Endothelial cell of umbilical vein (primary cell): ENCODE data around the gene DEPDC1B. TPM values are rescaled to one million over a fixed set of nuclear protein-coding genes. Genes with fewer than 3 reads are reported as not detected.

Source experiments
- BruUV-seq: library from RNA; stranded (reverse); fragments of 400-500 nt; replicated peaks from 2 replicates; lab custom pipeline; 2021; lab: Mats Ljungman, UMichigan
- CTCF ChIA-PET: fragments of 300-600, 350-600 bp; sonication (Branson Sonifier 250); formaldehyde crosslinking; loops from one replicate; lab custom pipeline; 2021; ENCODE audit warnings: antibody characterized with exemption, inconsistent platforms; lab: Charles Lee
- POLR2A ChIA-PET: fragments of 300-600, 350-600 bp; sonication (Branson Sonifier 250); formaldehyde crosslinking; loops from one replicate; lab custom pipeline; 2021; ENCODE audit warnings: antibody characterized with exemption, inconsistent platforms; lab: Charles Lee
- DNase-seq: peaks from one replicate; pipeline ENCODE4 v3.0.0-alpha.2; 2011; ENCODE audit warnings: low read depth, low spot score
- FAIRE-seq: peaks from 2 replicates; lab custom pipeline; 2011; peaks lifted over from hg19 to GRCh38; lab: Jason Lieb, UNC
- H2AFZ ChIP-seq: 2 replicates; pipeline ENCODE4 v1.6.0; 2012; ENCODE audit warnings: low read depth, low read length, control low read depth, inconsistent platforms
- H3K27ac ChIP-seq: 2 replicates; pipeline ENCODE4 v1.5.1; 2011; ENCODE audit warnings: low read depth, mild to moderate bottlenecking, control low read depth, low read length, moderate library complexity; ENCODE audit not compliant: insufficient read depth
- H3K27me3 ChIP-seq, 2 experiments: 2 replicates each; pipeline versions ENCODE4 v1.6.0 to v1.6.1; 2011; ENCODE audit warnings: low read length in 2 of 2, mixed read lengths in 1 of 2; ENCODE audit not compliant: control insufficient read depth in 2 of 2, insufficient read depth in 2 of 2
- H3K36me3 ChIP-seq, 2 experiments: 2 replicates in 1 of 2; 3 replicates in 1 of 2; pipeline ENCODE4 v1.5.1; 2011; ENCODE audit warnings: low read length in 2 of 2, mild to moderate bottlenecking in 1 of 2, moderate library complexity in 1 of 2; ENCODE audit not compliant: control insufficient read depth in 2 of 2, insufficient read depth in 2 of 2; ENCODE audit errors: extremely low read depth in 1 of 2
- H3K4me1 ChIP-seq: 3 replicates; pipeline ENCODE4 v1.5.1; 2011; ENCODE audit warnings: mild to moderate bottlenecking, low read length; ENCODE audit not compliant: control insufficient read depth, insufficient read depth; ENCODE audit errors: extremely low read depth
- H3K4me2 ChIP-seq: 2 replicates; pipeline ENCODE4 v1.6.1; 2011; ENCODE audit warnings: low read length, control low read depth, mixed read lengths; ENCODE audit not compliant: insufficient read depth
- H3K4me3 ChIP-seq, 3 experiments: fragments of 200-600 bp in 1 of 3; sonication (generic), shearing (Covaris generic) in 1 of 3; replicated peaks in 1 of 3; 2 replicates each; pipeline ENCODE4 v1.5.1; 2011 to 2016; ENCODE audit warnings: control low read depth in 3 of 3, low read length in 3 of 3, mild to moderate bottlenecking in 2 of 3, inconsistent platforms in 1 of 3, low read depth in 1 of 3, moderate library complexity in 1 of 3; ENCODE audit not compliant: insufficient read depth in 1 of 3
- H3K79me2 ChIP-seq: 2 replicates; pipeline ENCODE4 v1.6.0; 2012; ENCODE audit warnings: low read length, inconsistent platforms; ENCODE audit not compliant: control insufficient read depth, insufficient read depth
- H3K9ac ChIP-seq: replicated peaks from 2 replicates; pipeline ENCODE3; 2011; ENCODE audit warnings: low read length, control low read depth; ENCODE audit not compliant: insufficient read depth; ENCODE audit errors: extremely low read depth
- H3K9me1 ChIP-seq: replicated peaks from 3 replicates; pipeline ENCODE4 v1.6.0; 2011; ENCODE audit warnings: mild to moderate bottlenecking, low read length; ENCODE audit not compliant: control insufficient read depth, insufficient read depth; ENCODE audit errors: extremely low read depth
- H3K9me3 ChIP-seq: replicated peaks from 2 replicates; pipeline ENCODE4 v1.5.1; 2012; ENCODE audit warnings: low read length, inconsistent platforms; ENCODE audit not compliant: control insufficient read depth, insufficient read depth
- H4K20me1 ChIP-seq: replicated peaks from 2 replicates; pipeline ENCODE3; 2011; ENCODE audit warnings: mild to moderate bottlenecking, low read length; ENCODE audit not compliant: control insufficient read depth, insufficient read depth; ENCODE audit errors: extremely low read depth
- EZH2 ChIP-seq: IDR thresholded peaks from 2 replicates; pipeline ENCODE4 v1.6.1; 2012; ENCODE audit warnings: borderline replicate concordance, low read depth, mild to moderate bottlenecking, moderate library complexity, low read length, inconsistent platforms; ENCODE audit not compliant: severe bottlenecking
- FOS ChIP-seq: IDR thresholded peaks from 2 replicates; pipeline ENCODE4 v1.6.1; 2011; ENCODE audit warnings: mild to moderate bottlenecking, low read length, moderate library complexity, borderline replicate concordance; ENCODE audit not compliant: insufficient read depth
- GATA2 ChIP-seq: IDR thresholded peaks from 2 replicates; pipeline ENCODE4 v1.7.0; 2011; ENCODE audit warnings: low read depth, mild to moderate bottlenecking, moderate library complexity, mixed read lengths, low read length; ENCODE audit not compliant: insufficient read length, insufficient read depth
- JUN ChIP-seq: IDR thresholded peaks from 2 replicates; pipeline ENCODE4 v1.6.1; 2011; ENCODE audit warnings: borderline replicate concordance, low read depth; ENCODE audit not compliant: insufficient read length, insufficient read depth
- MYC ChIP-seq: IDR thresholded peaks from one replicate; pipeline ENCODE4 v1.6.1; 2011; ENCODE audit warnings: mild to moderate bottlenecking, low read depth, low read length
- POLR2A ChIP-seq: IDR thresholded peaks from 2 replicates; pipeline ENCODE4 v1.6.1; 2012; ENCODE audit warnings: low read depth, mild to moderate bottlenecking, control low read depth, low read length
- POLR2AphosphoS5 ChIP-seq: IDR thresholded peaks from 2 replicates; pipeline ENCODE4 v1.6.1; 2012; ENCODE audit warnings: low read depth, mild to moderate bottlenecking, control low read depth, low read length, moderate library complexity; ENCODE audit not compliant: insufficient read depth
- dilution Hi-C: fragments of 300-500 bp; cut with MboI; formaldehyde crosslinking; loops from one replicate; pipeline ENCODE4 v1.15.0; 2019; ENCODE audit warnings: low sequenced_read_pairs; ENCODE audit not compliant: extremely low pct_ligation_motif_present
- intact Hi-C: fragments of 100-400 bp; cut with micrococcal nuclease; formaldehyde crosslinking; loops from one replicate; pipeline ENCODE4 v1.10.0; 2022
- polyA plus RNA-seq, 4 experiments: library from polyadenylated mRNA; depleted of rRNA in 3 of 4; stranded (reverse) in 3 of 4; unstranded in 1 of 4; fragments of >200 nt; gene quantifications; 2 replicates each; pipeline versions ENCODE4 v1.2.1 to v1.2.3, GENCODE V29; 2011 to 2012; ENCODE audit warnings: missing spikeins in 1 of 4
- total RNA-seq: library from RNA; stranded (reverse); gene quantifications from 2 replicates; pipeline ENCODE4 v1.2.3, GENCODE V29; 2021
- TF ChIP-seq, protein P1 (sequence below): IDR thresholded peaks from 2 replicates; pipeline ENCODE4 v1.6.1; 2011; ENCODE audit not compliant: insufficient read depth, insufficient read length
- TF ChIP-seq, protein P2 (sequence below), 2 donors: IDR thresholded peaks; 1 replicate in 1 of 2; 2 replicates in 1 of 2; pipeline ENCODE4 v1.5.1; 2011; ENCODE audit warnings: low read length in 2 of 2, mild to moderate bottlenecking in 2 of 2, moderate library complexity in 2 of 2, control low read depth in 1 of 2, inconsistent platforms in 1 of 2, low read depth in 1 of 2; ENCODE audit not compliant: insufficient read depth in 1 of 2; ENCODE audit errors: extremely low read depth in 1 of 2

The DEPDC1B gene
- total and polyA plus RNA-seq, 2 donors (not counting 3 experiments of a cell fraction or from before 2014, with no cell fraction given), result 6.7 to 18.7 TPM

DNA sequence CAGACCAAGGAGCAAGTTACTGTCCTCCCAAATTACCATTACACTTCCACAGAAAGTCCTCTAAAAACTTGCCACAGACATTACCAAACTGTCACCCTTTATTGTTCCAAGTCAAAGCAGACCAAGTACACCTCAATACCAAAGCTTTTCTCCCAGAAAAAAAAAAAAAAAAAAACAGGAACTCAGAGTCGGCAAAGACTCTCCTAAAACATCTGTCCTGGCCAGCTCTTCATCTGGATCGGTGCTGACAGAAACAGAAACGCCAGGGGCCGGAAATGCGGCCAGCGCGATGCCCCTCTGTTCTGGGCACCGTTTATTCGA, 718 bp downstream of the DEPDC1B start:
- intact Hi-C loops, result loop anchor here (1.0 to 10.0 kb wide), 3 partner anchors 10 to 636 kb away; partner anchors contain the start of gene ZSWIM6
- no peaks in the 10 kb centered on the region for H3K9me3 ChIP-seq
- H3K79me2 ChIP-seq, result peaks cover 39% of the 10 kb centered on the region
- peak overlapping the region; percentile 66 for H3K9ac ChIP-seq
- DNase-seq (no peak), FAIRE-seq (no peak)
- dilution Hi-C loops, result no loop called here
- H2AFZ ChIP-seq, result peak overlapping the region; percentile 75
- H3K4me2 ChIP-seq, result peak overlapping the region; percentile 77
- TF ChIP-seq EZH2 (no peak), FOS (no peak), JUN (no peak), MYC (no peak), POLR2A (no peak), GATA2 (no peak), POLR2AphosphoS5 (no peak)
- TF ChIP-seq, protein P1, sequence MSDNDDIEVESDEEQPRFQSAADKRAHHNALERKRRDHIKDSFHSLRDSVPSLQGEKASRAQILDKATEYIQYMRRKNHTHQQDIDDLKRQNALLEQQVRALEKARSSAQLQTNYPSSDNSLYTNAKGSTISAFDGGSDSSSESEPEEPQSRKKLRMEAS, result no peak
- TF ChIP-seq, protein P2, sequence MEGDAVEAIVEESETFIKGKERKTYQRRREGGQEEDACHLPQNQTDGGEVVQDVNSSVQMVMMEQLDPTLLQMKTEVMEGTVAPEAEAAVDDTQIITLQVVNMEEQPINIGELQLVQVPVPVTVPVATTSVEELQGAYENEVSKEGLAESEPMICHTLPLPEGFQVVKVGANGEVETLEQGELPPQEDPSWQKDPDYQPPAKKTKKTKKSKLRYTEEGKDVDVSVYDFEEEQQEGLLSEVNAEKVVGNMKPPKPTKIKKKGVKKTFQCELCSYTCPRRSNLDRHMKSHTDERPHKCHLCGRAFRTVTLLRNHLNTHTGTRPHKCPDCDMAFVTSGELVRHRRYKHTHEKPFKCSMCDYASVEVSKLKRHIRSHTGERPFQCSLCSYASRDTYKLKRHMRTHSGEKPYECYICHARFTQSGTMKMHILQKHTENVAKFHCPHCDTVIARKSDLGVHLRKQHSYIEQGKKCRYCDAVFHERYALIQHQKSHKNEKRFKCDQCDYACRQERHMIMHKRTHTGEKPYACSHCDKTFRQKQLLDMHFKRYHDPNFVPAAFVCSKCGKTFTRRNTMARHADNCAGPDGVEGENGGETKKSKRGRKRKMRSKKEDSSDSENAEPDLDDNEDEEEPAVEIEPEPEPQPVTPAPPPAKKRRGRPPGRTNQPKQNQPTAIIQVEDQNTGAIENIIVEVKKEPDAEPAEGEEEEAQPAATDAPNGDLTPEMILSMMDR (IDR thresholded peaks at IDR 0.05; ENCODE audit: extremely low read depth in 1 of 2, insufficient read depth in 1 of 2, low read depth in 1 of 2, low read length in 2 of 2), result no peak
- no peaks in the 10 kb centered on the region for H3K36me3 ChIP-seq
- H3K4me1 ChIP-seq, result peaks cover 15% of the 10 kb centered on the region
- H3K9me1 ChIP-seq, result no peaks in the 10 kb centered on the region
- peak overlapping the region; percentile 53 to 87 (median 70) for H3K4me3 ChIP-seq
- BruUV-seq, result no TSS peak
- ChIA-PET CTCF (interaction anchor here (0.6 to 6.0 kb wide), 16 partner anchors 11 to 1444 kb away, joined by 3 to 72 read pairs (median 5); partner anchors contain the start of gene ERCC8), POLR2A (interaction anchor here (1.2 kb wide), 1 partner anchor 632 kb away, joined by 3 read pairs; no protein-coding TSS in a partner anchor)
- H3K27ac ChIP-seq, result peak overlapping the region; percentile 54
- peaks cover 3 to 5% of the 10 kb centered on the region in 2 experiments for H3K27me3 ChIP-seq
- H4K20me1 ChIP-seq, result no peaks in the 10 kb centered on the region
